WTC11 (cell line): ENCODE measurements around the gene BLOC1S1. TPM values are rescaled to one million over a fixed set of nuclear protein-coding genes. Genes with fewer than 3 reads are reported as not detected.

Source experiments
- ATAC-seq: fragments of 200-7000 bp; cut with Tn5 transposase; 2 replicates; pipeline ENCODE4 v1.10.0; 2021; ENCODE audit warnings: mild to moderate bottlenecking, moderate library complexity
- CTCF ChIA-PET: fragments of 300-600 bp; sonication (Branson Sonifier 250); formaldehyde crosslinking; loops from one replicate; lab custom pipeline; 2021; ENCODE audit warnings: antibody characterized with exemption; lab: Charles Lee
- POLR2A ChIA-PET: fragments of 350-600 bp; sonication (Branson Sonifier 250); formaldehyde crosslinking; loops from one replicate; lab custom pipeline; 2021; ENCODE audit warnings: antibody characterized with exemption; lab: Charles Lee
- DNase-seq: peaks from one replicate; pipeline ENCODE4 v3.0.0; 2021; ENCODE audit warnings: low spot score
- H3K27ac Mint-ChIP-seq: 2 replicates; pipeline ENCODE4 v1.8.0; 2021; ENCODE audit warnings: mixed read lengths
- H3K27me3 Mint-ChIP-seq: 2 replicates; pipeline ENCODE4 v1.8.0; 2021; ENCODE audit warnings: low read depth, mild to moderate bottlenecking, moderate library complexity, mixed read lengths
- H3K36me3 Mint-ChIP-seq: 2 replicates; pipeline ENCODE4 v1.8.0; 2021; ENCODE audit warnings: mixed read lengths
- H3K4me1 Mint-ChIP-seq: 2 replicates; pipeline ENCODE4 v1.8.0; 2022; ENCODE audit warnings: mixed read lengths
- H3K4me3 Mint-ChIP-seq: 2 replicates; pipeline ENCODE4 v1.8.0; 2021; ENCODE audit warnings: mild to moderate bottlenecking, moderate library complexity, mixed read lengths
- H3K9me3 Mint-ChIP-seq: 2 replicates; pipeline ENCODE4 v1.8.0; 2021; ENCODE audit warnings: mixed read lengths
- AR ChIP-seq: fragments of 250-450 bp; sonication (Bioruptor Pico); IDR thresholded peaks from 2 replicates; pipeline ENCODE4 v1.9.0; 2021; ENCODE audit warnings: mild to moderate bottlenecking
- CBFB ChIP-seq: sonication (generic); formaldehyde crosslinking; IDR thresholded peaks from 2 replicates; pipeline ENCODE4 v1.8.1; 2022; ENCODE audit warnings: mild to moderate bottlenecking, low read depth, missing genetic modification reagents
- CREB1 ChIP-seq: sonication (generic); formaldehyde crosslinking; IDR thresholded peaks from 2 replicates; pipeline ENCODE4 v1.8.0; 2023; ENCODE audit warnings: mild to moderate bottlenecking, missing genetic modification reagents
- CTCF ChIP-seq: fragments of 200-600 bp; IDR thresholded peaks from 2 replicates; pipeline ENCODE4 v1.8.0; 2022; ENCODE audit warnings: antibody characterized with exemption
- E2F1 ChIP-seq: sonication (generic); formaldehyde crosslinking; IDR thresholded peaks from 2 replicates; pipeline ENCODE4 v1.8.0; 2022; ENCODE audit warnings: mild to moderate bottlenecking, missing genetic modification reagents
- ESRRA ChIP-seq: sonication (generic); formaldehyde crosslinking; IDR thresholded peaks from 2 replicates; pipeline ENCODE4 v1.8.1; 2022; ENCODE audit warnings: mild to moderate bottlenecking, missing genetic modification reagents, borderline replicate concordance
- GABPB1 ChIP-seq: sonication (generic); formaldehyde crosslinking; IDR thresholded peaks from 2 replicates; pipeline ENCODE4 v1.8.1; 2023; ENCODE audit warnings: mild to moderate bottlenecking, missing genetic modification reagents
- HMGXB4 ChIP-seq: sonication (generic); formaldehyde crosslinking; IDR thresholded peaks from 2 replicates; pipeline ENCODE4 v1.8.1; 2023; ENCODE audit warnings: mild to moderate bottlenecking, moderate library complexity, missing genetic modification reagents
- IRF2 ChIP-seq: sonication (generic); formaldehyde crosslinking; IDR thresholded peaks from 2 replicates; pipeline ENCODE4 v1.8.0; 2022; ENCODE audit warnings: low read depth, missing genetic modification reagents, borderline replicate concordance
- JAZF1 ChIP-seq: fragments of 250-450 bp; sonication (Bioruptor Pico); IDR thresholded peaks from 2 replicates; pipeline ENCODE4 v1.9.0; 2021; ENCODE audit warnings: moderate library complexity, mild to moderate bottlenecking, inconsistent platforms
- JUN ChIP-seq: sonication (generic); formaldehyde crosslinking; IDR thresholded peaks from 2 replicates; pipeline ENCODE4 v1.8.0; 2023; ENCODE audit warnings: mild to moderate bottlenecking, missing genetic modification reagents
- MXD4 ChIP-seq: fragments of 250-450 bp; sonication (Bioruptor Pico); IDR thresholded peaks from 2 replicates; pipeline ENCODE4 v1.8.0; 2021; ENCODE audit warnings: mild to moderate bottlenecking, moderate library complexity, borderline replicate concordance
- NFYB ChIP-seq: sonication (generic); formaldehyde crosslinking; conservative IDR thresholded peaks from 2 replicates; pipeline ENCODE4 v1.8.0; 2022; ENCODE audit warnings: low read depth, missing genetic modification reagents
- NR2C2 ChIP-seq: sonication (generic); formaldehyde crosslinking; IDR thresholded peaks from 2 replicates; pipeline ENCODE4 v1.8.0; 2022; ENCODE audit warnings: mild to moderate bottlenecking, missing genetic modification reagents
- OVOL2 ChIP-seq: fragments of 250-450 bp; sonication (Bioruptor Pico); IDR thresholded peaks from 2 replicates; pipeline ENCODE4 v1.9.0; 2021; ENCODE audit warnings: mild to moderate bottlenecking, borderline replicate concordance
- SP1 ChIP-seq: sonication (generic); formaldehyde crosslinking; conservative IDR thresholded peaks from 2 replicates; pipeline ENCODE4 v1.8.1; 2022; ENCODE audit warnings: missing genetic modification reagents
- TEAD1 ChIP-seq: sonication (generic); formaldehyde crosslinking; IDR thresholded peaks from 2 replicates; pipeline ENCODE4 v1.8.0; 2022; ENCODE audit warnings: mild to moderate bottlenecking, missing genetic modification reagents
- USF2 ChIP-seq: sonication (generic); formaldehyde crosslinking; IDR thresholded peaks from 2 replicates; pipeline ENCODE4 v1.8.1; 2023; ENCODE audit warnings: mild to moderate bottlenecking, missing genetic modification reagents, moderate library complexity
- ZMAT4 ChIP-seq: fragments of 250-450 bp; sonication (Bioruptor Pico); IDR thresholded peaks from 2 replicates; pipeline ENCODE4 v1.9.0; 2021; ENCODE audit warnings: mild to moderate bottlenecking
- ZNF232 ChIP-seq: sonication (generic); formaldehyde crosslinking; IDR thresholded peaks from 2 replicates; pipeline ENCODE4 v1.8.0; 2022; ENCODE audit warnings: mild to moderate bottlenecking, missing genetic modification reagents
- ZNF317 ChIP-seq: sonication (generic); formaldehyde crosslinking; IDR thresholded peaks from 2 replicates; pipeline ENCODE4 v1.8.1; 2023; ENCODE audit warnings: low read depth, mild to moderate bottlenecking, moderate library complexity, missing genetic modification reagents, borderline replicate concordance
- ZNF396 ChIP-seq: fragments of 250-450 bp; sonication (Bioruptor Pico); IDR thresholded peaks from 2 replicates; pipeline ENCODE4 v1.8.0; 2021; ENCODE audit warnings: mild to moderate bottlenecking, moderate library complexity, borderline replicate concordance
- ZSCAN18 ChIP-seq: fragments of 250-450 bp; sonication (Bioruptor Pico); IDR thresholded peaks from 2 replicates; pipeline ENCODE4 v2.1.2; 2022; ENCODE audit warnings: mild to moderate bottlenecking, moderate library complexity
- total RNA-seq: library from RNA; stranded (reverse); gene quantifications from 3 replicates; pipeline ENCODE4 v1.2.3, GENCODE V29; 2021

The BLOC1S1 gene
- total RNA-seq, 1 experiment from 2014 or later, result 81.9 TPM

GRCh38 chr12:55732288-55732687 lies 16.4 kb downstream of the BLOC1S1 start:
- Mint-ChIP-seq H3K4me1 (peaks cover 32% of the 10 kb centered on the region), H3K36me3 (no peaks in the 10 kb centered on the region), H3K4me3 (no peak overlapping the region), H3K27ac (no peak overlapping the region), H3K27me3 (no peaks in the 10 kb centered on the region), H3K9me3 (no peaks in the 10 kb centered on the region)
- ChIA-PET CTCF (no interaction called here), POLR2A (no interaction called here)
- ATAC-seq (no peak), DNase-seq (no peak)
- TF ChIP-seq NFYB (no peak), USF2 (no peak), CTCF (no peak), ZNF396 (CRISPR knock-in tag) (no peak), JUN (CRISPR knock-in tag) (no peak), JAZF1 (no peak), IRF2 (CRISPR knock-in tag) (no peak)

- POLR2A ChIA-PET, result no interaction called here
- H3K4me1 Mint-ChIP-seq, result peaks cover 35% of the 10 kb centered on the region
- no peaks in the 10 kb centered on the region for H3K9me3 Mint-ChIP-seq
- CTCF ChIA-PET, result interaction anchor here (0.7 kb wide), 1 partner anchor 26 kb away, joined by 3 read pairs; the partner anchor contains the start of gene ITGA7
- ATAC-seq (no peak), DNase-seq (no peak)
- TF ChIP-seq GABPB1 (no peak), ZNF317 (CRISPR knock-in tag) (no peak), OVOL2 (no peak), HMGXB4 (CRISPR knock-in tag) (no peak), NR2C2 (CRISPR knock-in tag) (no peak), CBFB (CRISPR knock-in tag) (no peak), AR (CRISPR knock-in tag) (no peak), MXD4 (CRISPR knock-in tag) (no peak), ZMAT4 (CRISPR knock-in tag) (no peak), ZSCAN18 (CRISPR knock-in tag) (no peak), CREB1 (no peak), ZNF232 (CRISPR knock-in tag) (no peak), SP1 (CRISPR knock-in tag) (no peak), E2F1 (CRISPR knock-in tag) (no peak), TEAD1 (CRISPR knock-in tag) (no peak), ESRRA (no peak), IRF2 (CRISPR knock-in tag) (no peak)
- no peaks in the 10 kb centered on the region for H3K27me3 Mint-ChIP-seq
- no peaks in the 10 kb centered on the region for H3K36me3 Mint-ChIP-seq
- H3K4me3 Mint-ChIP-seq, result no peak overlapping the region
- no peak overlapping the region for H3K27ac Mint-ChIP-seq
These were observed 17.2 kb downstream of the BLOC1S1 start for GRCh38 chr12:55733021-55733555.
